ENCODE results near the gene MYO1E. TPM values are rescaled to one million over a fixed set of nuclear protein-coding genes. Genes with fewer than 3 reads are reported as not detected.

Gene MYO1E
- total RNA-seq, 1 donor from 2014 or later, result 23.6 TPM

- H3K27me3 ChIP-seq (ENCODE audit: low read depth), result no peaks in the 10 kb centered on the region
- no peaks in the 10 kb centered on the region for H3K9me3 ChIP-seq (replicated peaks)
- intact Hi-C loops (cut with micrococcal nuclease), result no loop called here
Measured at GRCh38 chr15:59210186-59210585, 162.5 kb downstream of the MYO1E start.

GRCh38 chr15:59208613-59209249 lies 163.9 kb downstream of the MYO1E start:
- Histone ChIP-seq H3K4me1 (no peaks in the 10 kb centered on the region), H3K27me3 (ENCODE audit: low read depth) (no peaks in the 10 kb centered on the region)

More at GRCh38 chr15:59210186-59210585, 162.5 kb downstream of the MYO1E start:
- no peak for DNase-seq
- H3K4me1 ChIP-seq, result no peaks in the 10 kb centered on the region
- no peak overlapping the region for H3K4me3 ChIP-seq
- TF ChIP-seq, protein P1, sequence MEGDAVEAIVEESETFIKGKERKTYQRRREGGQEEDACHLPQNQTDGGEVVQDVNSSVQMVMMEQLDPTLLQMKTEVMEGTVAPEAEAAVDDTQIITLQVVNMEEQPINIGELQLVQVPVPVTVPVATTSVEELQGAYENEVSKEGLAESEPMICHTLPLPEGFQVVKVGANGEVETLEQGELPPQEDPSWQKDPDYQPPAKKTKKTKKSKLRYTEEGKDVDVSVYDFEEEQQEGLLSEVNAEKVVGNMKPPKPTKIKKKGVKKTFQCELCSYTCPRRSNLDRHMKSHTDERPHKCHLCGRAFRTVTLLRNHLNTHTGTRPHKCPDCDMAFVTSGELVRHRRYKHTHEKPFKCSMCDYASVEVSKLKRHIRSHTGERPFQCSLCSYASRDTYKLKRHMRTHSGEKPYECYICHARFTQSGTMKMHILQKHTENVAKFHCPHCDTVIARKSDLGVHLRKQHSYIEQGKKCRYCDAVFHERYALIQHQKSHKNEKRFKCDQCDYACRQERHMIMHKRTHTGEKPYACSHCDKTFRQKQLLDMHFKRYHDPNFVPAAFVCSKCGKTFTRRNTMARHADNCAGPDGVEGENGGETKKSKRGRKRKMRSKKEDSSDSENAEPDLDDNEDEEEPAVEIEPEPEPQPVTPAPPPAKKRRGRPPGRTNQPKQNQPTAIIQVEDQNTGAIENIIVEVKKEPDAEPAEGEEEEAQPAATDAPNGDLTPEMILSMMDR (IDR thresholded peaks at IDR 0.05; ENCODE audit: borderline replicate concordance), result no peak
- no peak overlapping the region for H3K27ac ChIP-seq (replicated peaks)
- H3K36me3 ChIP-seq, result peaks cover 81% of the 10 kb centered on the region

GRCh38 chr15:59206623-59207183 lies 166.0 kb downstream of the MYO1E start, which contains the start of gene LDHAL6B:
Gene LDHAL6B, plus strand, starts transcription at chr15:59206843. Its CDS starts 98 bp downstream, at chr15:59206941.
- Histone ChIP-seq H3K27me3 (ENCODE audit: low read depth) (no peaks in the 10 kb centered on the region), H3K36me3 (peaks cover 86% of the 10 kb centered on the region), H3K4me1 (no peaks in the 10 kb centered on the region), H3K27ac (replicated peaks) (no peak within 1 kb of the TSS), H3K9me3 (replicated peaks) (no peaks in the 10 kb centered on the region), H3K4me3 (no peak within 1 kb of the TSS)
- TF ChIP-seq, protein P1 (IDR thresholded peaks at IDR 0.05; ENCODE audit: borderline replicate concordance), result no peak
- no peak for DNase-seq
- intact Hi-C loops (cut with micrococcal nuclease), result no loop called here

More at GRCh38 chr15:59208613-59209249, 163.9 kb downstream of the MYO1E start:
- intact Hi-C loops (cut with micrococcal nuclease), result no loop called here
- DNase-seq, result no peak
- H3K36me3 ChIP-seq, result peaks cover 82% of the 10 kb centered on the region
- TF ChIP-seq, protein P1 (IDR thresholded peaks at IDR 0.05; ENCODE audit: borderline replicate concordance), result no peak
- H3K4me3 ChIP-seq, result no peak overlapping the region
- H3K9me3 ChIP-seq (replicated peaks), result no peaks in the 10 kb centered on the region
- H3K27ac ChIP-seq (replicated peaks), result no peak overlapping the region

- Histone ChIP-seq H3K27ac (replicated peaks) (no peak overlapping the region), H3K36me3 (peaks cover 93% of the 10 kb centered on the region)
- no peak for DNase-seq
Measured at GRCh38 chr15:59205839-59206622, 166.6 kb downstream of the MYO1E start.

DNA sequence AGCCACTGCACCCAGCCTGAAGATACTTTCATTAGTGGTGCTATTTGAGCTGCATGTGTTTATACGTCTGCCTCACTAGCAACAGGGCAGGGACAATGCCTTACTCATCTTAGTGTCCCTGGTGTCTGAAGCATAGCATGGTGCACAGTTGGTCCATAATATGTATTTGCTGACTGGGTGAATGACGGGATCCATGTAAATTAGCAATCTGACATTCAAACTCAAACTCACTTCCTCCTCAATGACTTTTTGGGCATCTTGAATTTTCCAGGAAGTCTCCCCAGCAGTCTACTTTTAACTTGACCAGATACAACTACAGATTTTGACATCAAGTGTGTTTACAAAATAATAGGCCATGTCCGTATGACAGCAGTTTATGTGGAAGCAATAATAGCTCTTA lies 169.0 kb downstream of the MYO1E start:
- Histone ChIP-seq H3K27me3 (ENCODE audit: low read depth) (no peaks in the 10 kb centered on the region), H3K4me3 (no peak overlapping the region), H3K9me3 (replicated peaks) (no peaks in the 10 kb centered on the region), H3K36me3 (peaks cover 95% of the 10 kb centered on the region), H3K27ac (replicated peaks) (no peak overlapping the region), H3K4me1 (peaks cover 5% of the 10 kb centered on the region)
- DNase-seq, result no peak
- intact Hi-C loops (cut with micrococcal nuclease), result no loop called here
- TF ChIP-seq, protein P1 (IDR thresholded peaks at IDR 0.05; ENCODE audit: borderline replicate concordance), result no peak

More at GRCh38 chr15:59205839-59206622, 166.6 kb downstream of the MYO1E start:
- H3K4me3 ChIP-seq, result no peak overlapping the region
- H3K4me1 ChIP-seq, result no peaks in the 10 kb centered on the region
- intact Hi-C loops (cut with micrococcal nuclease), result no loop called here
- no peaks in the 10 kb centered on the region for H3K9me3 ChIP-seq (replicated peaks)
- TF ChIP-seq, protein P1 (IDR thresholded peaks at IDR 0.05; ENCODE audit: borderline replicate concordance), result no peak
- H3K27me3 ChIP-seq (ENCODE audit: low read depth), result no peaks in the 10 kb centered on the region
